HS-5 (cell line): ENCODE data around the gene ALAD.
A peak's percentile ranks its signal among the peaks of the same experiment; 100 is the strongest.
"Not testable (repeated sequence)": the region's sequence is repeated elsewhere in the genome, so short reads cannot be mapped to it uniquely, and the experiment has no call there.

Source experiments
- DNase-seq: peaks from one replicate; pipeline ENCODE4 v3.0.0-alpha.2; 2012; ENCODE audit warnings: low read depth

The ALAD gene

DNA sequence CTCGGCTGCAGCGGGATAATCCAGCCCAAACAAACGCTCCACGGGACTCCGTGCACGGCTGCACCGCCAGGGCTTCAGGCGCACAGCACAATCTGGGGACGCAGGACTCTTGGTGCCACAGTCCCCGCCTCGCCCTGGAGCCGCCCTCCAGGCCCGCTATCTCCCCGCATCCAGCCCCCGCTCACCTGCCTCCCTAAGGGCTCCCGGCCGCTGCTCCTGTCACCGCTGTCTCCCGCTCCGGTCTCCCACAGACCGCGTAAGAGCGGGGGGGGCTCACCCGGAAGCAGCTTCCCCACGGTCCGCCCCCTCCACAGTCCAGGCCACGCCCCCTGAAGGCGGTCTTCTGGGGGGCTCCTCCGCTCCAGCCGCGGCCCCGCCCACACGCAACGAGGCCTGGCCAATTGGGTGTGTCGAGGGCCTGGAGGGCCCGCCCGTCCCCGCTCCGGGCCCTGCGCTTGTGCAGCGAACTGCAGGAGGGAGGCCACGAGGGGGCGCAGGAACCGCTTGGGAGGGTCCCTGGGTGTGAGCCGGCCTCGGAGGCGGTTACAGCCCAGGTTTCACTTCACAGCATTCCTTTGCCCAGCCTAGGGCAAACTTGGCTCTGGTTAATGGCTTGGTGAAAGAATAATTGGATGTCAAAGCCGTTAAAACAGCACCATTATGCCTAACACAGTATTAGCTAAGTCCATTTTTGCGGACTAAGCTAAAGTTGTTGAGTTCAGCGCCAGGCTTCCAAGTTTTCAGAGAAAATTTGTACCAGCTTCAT, at the start of gene ALAD:
TSS of gene ALAD (minus strand) at position 258 of the 766 bp plus-strand sequence. CDS start 7,725 bp downstream, outside the sequence.
- DNase-seq, result peak; percentile 82

GRCh38 chr9:113449376-113449775, 48.3 kb upstream of the ALAD start:
- DNase-seq, result no peak

- no peak for DNase-seq
These were observed 45.2 kb upstream of the ALAD start for GRCh38 chr9:113446323-113446740.

GRCh38 chr9:113444736-113445135, 43.7 kb upstream of the ALAD start:
- no peak for DNase-seq

GRCh38 chr9:113437716-113438115, 36.6 kb upstream of the ALAD start:
- DNase-seq, result not testable (repeated sequence)

DNA sequence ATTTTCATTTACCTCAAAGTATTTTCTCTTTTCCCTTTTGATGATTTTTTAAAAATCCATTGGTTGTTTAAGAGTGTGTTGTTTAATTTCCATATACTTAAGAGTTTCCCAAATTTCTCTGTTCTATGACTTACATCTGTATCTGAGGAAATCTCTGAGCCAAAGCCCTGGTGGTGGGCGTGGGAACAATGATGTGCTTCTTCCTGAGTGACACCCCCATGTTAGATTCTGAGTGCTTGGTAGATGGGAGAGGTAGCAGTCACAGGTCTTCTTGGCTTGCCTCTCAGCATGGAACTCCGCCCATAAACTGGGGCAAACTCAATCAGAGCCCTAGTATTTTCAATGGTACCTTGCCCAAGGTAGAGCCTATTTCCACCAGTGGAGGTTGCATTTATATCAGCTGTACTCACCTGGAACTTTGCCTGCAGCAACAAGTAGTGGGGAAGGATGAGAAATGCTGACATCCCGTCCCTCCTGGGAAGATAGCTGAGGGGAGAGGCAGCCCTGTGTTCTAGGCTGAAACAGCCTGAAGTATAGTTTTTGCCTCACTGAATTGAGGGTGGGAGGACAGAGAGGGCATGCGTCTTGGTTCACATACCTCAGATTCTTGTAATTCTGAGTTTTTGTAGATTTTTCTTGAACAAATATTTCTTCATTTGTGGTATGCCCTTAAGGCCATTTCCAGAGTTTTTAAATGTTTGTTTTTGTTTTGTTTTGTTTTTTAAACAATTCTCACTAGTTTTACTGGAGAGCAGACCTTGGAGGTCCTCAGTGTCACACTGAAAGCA, 35.8 kb upstream of the ALAD start:
- no peak for DNase-seq

- no peak for DNase-seq
These were observed 30.1 kb upstream of the ALAD start for GRCh38 chr9:113431191-113431590.

DNA sequence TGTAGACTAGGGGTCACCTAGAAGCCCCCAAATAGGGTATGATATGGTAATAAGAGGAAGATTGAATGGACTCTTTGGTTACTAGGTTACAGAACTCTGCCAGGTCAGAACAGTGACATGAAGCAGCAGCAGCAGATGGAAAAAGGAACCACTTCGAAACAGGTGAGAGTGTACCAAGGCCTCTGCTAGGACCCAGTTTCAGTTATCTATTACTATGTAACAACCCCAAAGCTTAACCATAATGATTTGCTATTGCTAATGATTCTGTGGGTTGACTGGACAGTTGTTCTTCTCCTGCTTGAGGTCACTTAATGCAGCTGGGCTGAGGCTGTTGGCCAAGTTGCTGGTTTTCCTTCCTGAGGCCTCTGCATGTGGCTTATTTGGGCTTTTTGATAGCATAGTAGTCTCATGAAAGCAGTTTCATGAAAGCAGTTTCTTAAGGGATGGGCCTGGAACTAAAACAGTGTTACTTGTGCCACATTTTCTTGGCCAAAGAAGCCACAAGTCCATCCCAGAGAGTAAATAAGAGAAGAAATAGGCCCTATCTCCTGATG, 27.1 kb upstream of the ALAD start:
- no peak for DNase-seq

DNA sequence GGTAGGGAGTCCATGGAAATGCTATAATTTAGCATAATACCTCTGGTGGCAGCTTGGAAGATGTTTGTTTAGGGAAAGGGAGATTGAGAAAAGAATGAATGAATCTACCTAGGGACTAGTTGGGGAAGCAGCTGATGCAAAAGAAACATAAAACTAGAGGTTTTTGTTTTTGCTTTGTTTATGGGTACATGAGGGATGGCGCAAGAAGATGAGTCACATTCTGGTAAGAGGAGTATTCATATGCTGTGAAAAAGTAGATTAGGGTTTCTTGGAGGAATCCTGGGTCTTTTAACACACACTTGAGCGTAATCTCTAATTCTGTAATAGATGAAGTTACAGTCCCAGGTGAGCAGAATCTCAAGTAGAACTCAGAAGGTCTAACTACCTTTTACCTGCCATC, 26.5 kb upstream of the ALAD start:
- DNase-seq, result no peak

GRCh38 chr9:113426701-113427100, 25.6 kb upstream of the ALAD start:
- DNase-seq, result no peak

- no peak for DNase-seq
These were observed 24.0 kb upstream of the ALAD start for GRCh38 chr9:113425072-113425471.

DNA sequence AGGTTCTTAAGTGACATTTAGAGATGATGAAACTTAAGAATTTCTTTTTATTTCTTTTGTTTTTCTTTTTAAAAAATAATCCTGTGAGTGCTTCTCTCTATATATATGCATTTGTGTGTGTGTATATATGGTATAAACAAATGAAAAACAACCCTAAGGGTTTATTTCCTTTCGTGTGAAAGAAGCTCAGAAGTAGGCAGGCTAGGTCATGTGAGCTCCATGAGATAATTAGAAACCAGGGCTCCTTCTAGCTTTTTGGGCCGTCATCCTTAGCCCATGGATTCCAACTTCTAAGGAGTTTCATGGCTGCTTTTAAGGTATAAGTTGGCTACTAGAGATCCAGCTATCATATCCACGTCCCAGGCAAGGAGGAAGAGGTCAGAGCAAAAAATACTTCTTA, 20.6 kb upstream of the ALAD start:
- DNase-seq, result no peak

DNA sequence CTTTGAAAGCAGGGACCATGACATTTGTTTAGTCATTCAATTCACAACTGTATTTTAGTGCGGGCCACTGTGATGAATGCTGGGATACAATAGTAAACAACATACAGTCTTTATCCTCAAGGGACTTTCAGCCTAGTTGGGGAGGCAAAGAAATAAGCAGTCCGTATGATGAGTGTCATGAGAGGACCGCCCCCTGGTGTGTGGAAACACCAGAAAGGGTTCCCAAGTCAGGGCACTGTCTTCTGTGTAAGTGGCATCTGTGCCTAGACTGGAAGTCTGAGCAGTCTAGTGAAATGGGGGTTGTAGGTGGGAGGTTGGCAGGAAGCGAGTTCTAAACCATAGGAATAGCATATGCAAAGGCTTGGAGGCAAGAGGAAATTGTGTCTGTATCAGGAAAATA, 16.3 kb upstream of the ALAD start:
- no peak for DNase-seq

DNA sequence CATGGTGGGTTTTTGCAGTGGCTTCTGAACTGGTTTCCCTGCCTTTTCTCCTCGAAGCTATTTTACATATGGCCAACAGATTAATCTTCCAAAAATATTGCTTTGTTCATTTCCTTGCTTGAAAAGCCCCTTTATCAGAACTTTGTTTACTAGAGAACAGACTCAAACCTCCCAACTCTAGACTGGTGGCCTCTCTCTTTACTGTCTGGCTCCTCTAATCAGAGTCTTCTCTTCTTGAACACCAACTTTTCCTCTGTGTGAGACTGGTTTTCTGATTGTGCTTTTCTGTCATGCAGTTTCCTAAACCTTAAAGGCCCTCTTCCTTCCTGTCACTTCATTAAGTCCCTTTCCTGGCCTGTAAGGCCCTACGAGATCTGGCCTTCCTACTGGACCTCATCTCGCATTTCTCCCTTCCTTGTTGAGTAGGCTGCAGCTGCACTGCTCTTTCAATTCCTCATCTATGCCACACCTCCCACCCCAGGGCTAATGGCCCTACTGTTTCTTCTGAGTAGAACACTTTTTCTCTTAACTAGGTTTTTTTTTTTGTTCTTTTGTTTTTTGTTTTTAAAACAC, 15.2 kb upstream of the ALAD start:
- no peak for DNase-seq

GRCh38 chr9:113410207-113410864, 9.3 kb upstream of the ALAD start, which contains the start of the genes C9orf43 and POLE3:
TSS of gene C9orf43 (plus strand) at chr9:113410747. CDS start at chr9:113413494, 2,747 bp downstream.
TSS of gene POLE3 (minus strand) at chr9:113410675. CDS start at chr9:113410293, 382 bp downstream.
- peak; percentile 87 for DNase-seq

- DNase-seq, result no peak
These were observed 8.8 kb upstream of the ALAD start for GRCh38 chr9:113409883-113410206.

GRCh38 chr9:113409481-113409880, 8.4 kb upstream of the ALAD start:
- DNase-seq, result no peak

- not testable (repeated sequence) for DNase-seq
These were observed 5.9 kb upstream of the ALAD start for GRCh38 chr9:113406873-113407511.

DNA sequence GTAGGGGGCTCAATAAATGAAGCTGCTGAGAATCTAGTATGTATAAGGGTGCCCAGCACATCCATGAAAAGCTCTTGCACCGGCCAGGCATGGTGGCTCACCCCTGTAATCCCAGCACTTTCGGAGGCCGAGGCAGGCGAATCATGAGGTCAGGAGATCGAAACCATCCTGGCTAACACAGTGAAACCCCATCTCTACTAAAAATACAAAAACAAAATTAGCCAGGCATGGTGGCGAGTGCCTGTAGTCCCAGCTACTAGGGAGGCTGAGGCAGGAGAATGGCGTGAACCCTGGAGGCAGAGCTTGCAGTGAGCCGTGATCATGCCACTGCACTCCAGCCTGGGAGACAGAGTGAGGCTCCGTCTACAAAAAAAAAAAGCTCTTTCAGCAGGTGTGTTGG, 5.3 kb upstream of the ALAD start:
- not testable (repeated sequence) for DNase-seq

DNA sequence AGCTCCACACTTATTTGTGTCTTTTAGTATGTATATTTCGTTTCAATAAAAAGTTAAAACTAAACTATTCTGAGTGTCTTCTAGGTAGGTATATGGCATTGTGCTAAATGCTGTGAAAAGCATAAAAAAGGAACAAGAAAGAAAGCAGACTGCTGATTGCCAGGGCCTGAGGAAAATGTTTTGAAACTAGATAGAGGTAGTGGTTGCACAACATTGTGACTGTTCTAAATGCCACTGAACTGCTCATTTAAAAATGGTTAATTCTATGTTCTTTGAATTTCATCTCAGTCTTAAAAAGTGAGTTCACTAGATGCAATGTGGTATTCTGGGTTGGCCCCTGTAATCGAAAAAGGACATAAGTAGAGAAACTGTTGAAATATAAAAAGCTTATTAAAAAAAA, 2.6 kb upstream of the ALAD start:
- no peak for DNase-seq

GRCh38 chr9:113399646-113400200, 1.4 kb downstream of the ALAD start:
- DNase-seq, result no peak
